NOMO-1 treated with dmso at 0.1 percent for 144 hours (cell line): ENCODE data around the gene DPPA5.
"Not testable (repeated sequence)": the region's sequence is repeated elsewhere in the genome, so short reads cannot be mapped to it uniquely, and the experiment has no call there.

Source experiments
- DNase-seq: peaks from one replicate; lab custom pipeline; 2025; ENCODE audit not compliant: unreplicated experiment; lab: John Stamatoyannopoulos, UW

The DPPA5 gene

DNA sequence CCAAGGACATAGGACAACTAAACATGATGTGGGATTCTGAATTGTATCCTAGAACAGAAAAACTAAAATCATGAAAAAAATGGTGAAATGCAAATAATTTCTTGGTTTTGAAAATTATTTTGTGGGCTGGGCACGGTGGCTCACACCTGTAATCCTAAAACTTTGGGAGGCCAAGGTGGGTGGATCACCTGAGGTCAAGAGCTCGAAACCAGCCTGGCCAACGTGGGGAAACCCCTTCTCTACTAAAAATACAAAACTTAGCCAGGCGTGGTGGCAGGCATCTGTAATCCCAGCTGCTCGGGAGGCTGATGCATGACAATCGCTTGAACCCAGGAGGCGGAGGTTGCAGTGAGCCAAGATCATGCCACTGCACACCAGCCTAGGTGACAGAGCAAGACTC is 50.3 kb downstream of the DPPA5 start:
- not testable (repeated sequence) for DNase-seq
